Anterior cingulate cortex (tissue), 58 donors: ENCODE data around the gene CDK5RAP3.
A peak's percentile ranks its signal among the peaks of the same experiment; 100 is the strongest.

Experiments
- DNase-seq, 58 donors: peaks; one replicate each; lab custom pipeline; 2025; lab: John Stamatoyannopoulos, UW

Gene CDK5RAP3

GRCh38 chr17:47948706-47949196 lies 22.2 kb upstream of the CDK5RAP3 start:
- DNase-seq: peak in 1 of 58 donors; percentile 7

GRCh38 chr17:47949197-47949759 lies 21.6 kb upstream of the CDK5RAP3 start:
- DNase-seq: peak in 56 of 58 donors; percentile 4 to 87 (median 68)

GRCh38 chr17:47949946-47950345 lies 21.0 kb upstream of the CDK5RAP3 start:
- peak in 1 of 58 donors; percentile 17 for DNase-seq

GRCh38 chr17:47950448-47950847 lies 20.5 kb upstream of the CDK5RAP3 start:
- no peak for DNase-seq

- DNase-seq: no peak
Observed at GRCh38 chr17:47952171-47953021, 18.5 kb upstream of the CDK5RAP3 start.

DNA sequence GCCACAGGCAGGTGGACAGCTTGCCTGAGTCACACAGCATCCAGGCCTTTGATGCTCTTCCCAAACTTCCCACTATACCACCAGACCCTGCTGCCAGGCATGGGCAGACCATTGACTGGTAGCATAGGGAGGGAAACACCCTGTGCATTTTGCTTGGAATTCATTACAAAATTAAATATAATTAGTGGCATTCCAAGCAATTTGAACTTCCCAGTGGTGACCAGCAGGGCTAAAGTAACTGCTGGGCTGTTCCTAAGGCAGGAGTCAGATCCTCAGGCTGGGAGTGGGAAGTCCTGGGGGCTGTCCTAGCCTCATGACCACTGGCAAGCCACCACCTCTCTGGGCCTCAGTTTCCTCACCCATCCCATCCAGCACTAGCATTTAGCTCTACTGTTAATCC lies 17.0 kb upstream of the CDK5RAP3 start:
- no peak for DNase-seq

GRCh38 chr17:47955497-47956461 lies 15.1 kb upstream of the CDK5RAP3 start:
- DNase-seq: no peak

- no peak for DNase-seq
Observed at GRCh38 chr17:47956791-47957590, 13.9 kb upstream of the CDK5RAP3 start.

- no peak for DNase-seq
Observed at GRCh38 chr17:47957591-47958490, 13.1 kb upstream of the CDK5RAP3 start, which contains the start of gene PRR15L. PRR15L (minus strand) TSS chr17:47957883; CDS start chr17:47953234, 4,649 bp downstream.

DNA sequence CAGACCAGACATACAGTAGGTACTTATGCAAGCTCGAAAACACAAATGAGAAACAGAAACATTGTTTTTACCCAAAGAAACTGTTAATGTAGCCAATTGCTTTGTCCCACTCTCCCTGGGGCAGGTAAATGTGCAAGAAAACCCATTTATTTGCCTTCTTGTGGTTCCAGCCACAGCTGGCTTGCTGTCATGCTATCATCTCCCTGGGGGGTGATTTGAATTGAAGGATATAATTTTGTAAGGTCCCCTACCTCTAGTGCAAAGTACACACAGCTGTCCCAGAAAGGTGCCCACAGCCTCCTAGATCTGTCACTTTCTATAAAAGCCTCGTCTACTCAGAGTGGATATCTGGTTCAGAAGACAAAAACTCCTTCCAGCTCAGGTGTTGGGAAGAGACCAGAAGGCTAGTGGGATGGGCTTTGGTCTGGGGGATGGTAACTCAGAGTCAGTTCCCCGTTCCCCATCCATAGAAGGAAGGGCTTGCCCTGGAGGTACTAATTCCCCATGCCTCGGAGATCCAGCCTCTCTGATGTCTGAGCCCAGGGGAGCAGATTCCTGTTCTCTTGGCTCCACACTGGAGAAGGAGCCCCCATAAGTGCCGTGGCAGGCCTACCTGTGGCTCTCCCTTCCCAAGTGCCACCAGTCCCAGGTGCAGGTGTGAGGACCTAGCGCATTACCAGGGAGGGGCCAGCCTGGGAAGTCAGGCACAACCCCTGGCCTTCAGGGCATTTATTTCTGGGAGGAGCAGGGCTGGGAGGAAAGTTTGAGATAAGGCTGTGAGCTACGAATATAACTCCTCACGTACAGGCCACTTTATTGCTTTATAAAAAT lies 10.9 kb upstream of the CDK5RAP3 start:
- no peak for DNase-seq

- DNase-seq: no peak
Observed at GRCh38 chr17:47961406-47961805, 9.5 kb upstream of the CDK5RAP3 start.

DNA sequence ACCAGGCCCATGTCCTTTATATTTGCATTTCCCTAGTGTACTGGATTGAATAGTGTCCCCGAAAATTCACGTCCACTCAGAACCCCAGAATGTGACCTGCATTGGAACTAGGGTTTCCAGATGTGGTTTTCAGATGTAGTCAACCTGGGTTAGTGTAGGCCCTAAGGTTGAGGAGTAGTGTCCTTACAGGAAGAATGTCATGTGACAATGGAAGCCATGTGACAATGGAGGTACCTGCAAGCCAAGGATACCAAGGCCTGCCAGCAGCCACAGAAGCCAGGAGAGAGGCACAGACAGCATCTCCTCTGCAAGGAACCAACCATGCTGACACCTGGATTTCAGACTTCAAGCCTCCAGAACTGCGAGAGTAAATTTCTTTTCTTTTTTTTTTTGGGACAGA lies 8.0 kb upstream of the CDK5RAP3 start:
- no peak for DNase-seq

- DNase-seq: no peak
Observed at GRCh38 chr17:47964856-47965255, 6.1 kb upstream of the CDK5RAP3 start.

- DNase-seq: no peak
Observed at GRCh38 chr17:47966079-47966519, 4.8 kb upstream of the CDK5RAP3 start.

GRCh38 chr17:47967607-47968252 lies 3.2 kb upstream of the CDK5RAP3 start:
- no peak for DNase-seq

DNA sequence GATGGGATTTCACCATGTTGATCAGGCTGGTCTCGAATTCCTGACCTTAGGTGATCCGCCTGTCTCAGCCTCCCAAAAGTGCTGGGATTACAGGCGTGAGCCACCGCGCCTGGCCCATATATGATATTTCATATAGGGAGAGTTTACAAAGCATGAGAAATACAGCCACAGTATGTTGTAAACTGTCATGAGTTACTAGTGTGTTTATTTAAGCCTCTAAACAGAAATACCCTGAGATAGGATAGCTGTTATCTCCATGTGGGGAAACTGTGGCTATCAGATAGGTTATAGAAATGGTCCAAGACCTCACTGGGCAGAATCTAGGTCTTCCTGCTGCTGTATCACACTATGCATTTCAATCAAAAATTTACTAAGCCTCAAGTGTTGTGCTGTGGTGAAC lies 2.1 kb upstream of the CDK5RAP3 start:
- no peak for DNase-seq
